Hematopoietic multipotent progenitor cell treated with erythropoietin and hydrocortisone succinate and interleukin-3 and kit ligand, for 6 days (in vitro differentiated cells): ENCODE data around the gene ATP5F1E.
A peak's percentile ranks its signal among the peaks of the same experiment; 100 is the strongest.
"Not testable (repeated sequence)": the region's sequence is repeated elsewhere in the genome, so short reads cannot be mapped to it uniquely, and the experiment has no call there.

ENCODE experiments used
- DNase-seq: peaks from one replicate; pipeline ENCODE4 v3.0.0-alpha.2; 2015

ATP5F1E gene

DNA sequence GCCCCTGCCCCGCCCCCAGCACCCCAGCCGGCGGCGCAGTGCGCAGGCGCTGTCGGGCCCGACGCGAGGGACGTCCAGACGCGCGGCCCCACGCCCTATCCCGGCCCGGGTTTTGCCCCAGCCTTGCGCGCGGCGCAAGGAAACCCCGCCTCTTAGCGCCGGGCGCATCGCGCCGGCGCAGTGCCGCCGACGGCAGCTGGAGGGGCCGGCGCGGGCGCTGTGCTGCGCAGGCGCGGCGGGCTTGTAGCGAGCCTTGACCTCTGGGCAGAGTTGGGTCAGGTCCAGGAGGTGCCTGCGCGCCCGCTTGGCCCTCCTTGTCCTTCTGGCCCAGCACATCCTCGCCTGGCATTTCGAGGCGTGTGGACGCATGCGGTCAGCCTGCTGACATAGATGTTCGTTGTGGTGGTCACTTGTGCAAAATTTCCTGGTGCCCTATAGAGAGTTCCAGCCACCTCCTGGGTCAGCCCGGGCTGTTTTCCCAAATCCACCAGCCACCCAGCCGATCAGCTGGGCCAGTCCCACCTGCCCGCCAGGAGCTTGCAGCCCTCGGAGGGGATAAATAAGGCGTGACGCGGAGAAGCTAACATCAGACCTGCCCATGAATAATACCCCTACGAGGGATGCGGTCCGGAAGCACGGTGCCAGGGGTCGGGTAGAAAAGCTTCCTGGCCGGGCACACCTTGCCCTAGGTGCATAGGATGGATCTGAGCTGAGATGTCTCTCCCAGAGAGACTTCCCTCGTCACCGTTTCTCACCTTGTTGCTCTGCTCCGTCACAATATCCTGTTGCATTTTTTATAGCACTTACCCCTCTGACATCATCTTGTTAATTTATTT lies 10.9 kb upstream of the ATP5F1E start:
- peak; percentile 96 for DNase-seq

DNA sequence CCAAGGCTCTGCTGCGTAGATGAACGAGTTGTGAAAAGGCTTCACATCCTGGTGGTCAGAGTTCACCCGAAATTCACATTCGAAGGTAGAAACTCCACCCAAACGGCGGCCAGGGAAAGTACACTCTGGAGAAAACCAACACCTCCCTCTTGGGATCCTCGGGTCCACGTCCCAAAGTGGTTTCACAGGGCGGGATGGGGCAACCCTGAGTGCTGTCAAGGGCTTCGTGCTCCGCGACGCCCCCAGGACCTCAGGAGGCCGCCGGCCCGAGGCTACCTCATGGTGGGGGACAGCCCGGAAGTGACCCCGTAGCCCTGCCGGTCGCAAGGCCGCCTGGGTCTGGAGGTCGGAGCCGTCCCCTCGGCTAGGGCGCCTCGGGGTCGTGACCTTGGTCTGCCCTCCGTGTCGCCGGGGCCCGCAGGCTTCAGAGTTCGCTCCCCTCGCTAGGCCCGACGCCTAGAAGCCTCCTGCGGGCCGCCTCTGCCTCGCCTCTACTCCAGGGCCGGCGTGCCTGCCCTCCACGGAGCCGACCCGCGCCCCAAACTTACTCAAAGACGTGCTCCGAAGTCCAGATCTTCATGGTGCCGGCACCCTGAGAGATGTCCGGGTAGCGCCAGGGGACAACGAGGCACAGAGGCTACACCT lies 10.1 kb upstream of the ATP5F1E start, which contains the start of gene PRELID3B:
Gene PRELID3B, minus strand, starts transcription at position 636 of the 645 bp plus-strand sequence. Its CDS starts 56 bp downstream, at position 580.
- DNase-seq: peak; percentile 32

DNA sequence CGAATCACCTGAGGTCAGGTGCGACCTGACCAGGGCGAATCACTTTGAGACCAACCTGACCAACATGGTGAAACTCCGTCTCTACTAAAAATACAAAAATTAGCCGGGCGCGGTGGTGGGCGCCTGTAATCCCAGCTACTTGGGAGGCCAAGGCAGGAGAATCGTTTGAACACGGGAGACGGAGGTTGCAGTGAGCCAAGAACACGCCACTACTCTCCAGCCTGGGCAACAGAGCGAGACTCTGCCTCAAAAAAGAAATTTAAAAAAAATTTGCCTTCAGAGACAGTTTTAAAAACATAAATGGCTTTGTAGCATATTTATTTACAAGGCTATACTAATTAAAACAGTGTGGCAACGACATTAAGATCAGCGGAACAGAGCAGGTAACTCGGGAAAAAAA lies 9.4 kb upstream of the ATP5F1E start:
- DNase-seq: not testable (repeated sequence)

GRCh38 chr20:59040667-59041066 lies 8.5 kb upstream of the ATP5F1E start:
- DNase-seq: no peak

- DNase-seq: no peak
Measured at GRCh38 chr20:59039233-59039632, 7.1 kb upstream of the ATP5F1E start.

GRCh38 chr20:59037386-59037785 lies 5.3 kb upstream of the ATP5F1E start:
- DNase-seq: no peak

GRCh38 chr20:59035381-59035780 lies 3.2 kb upstream of the ATP5F1E start:
- no peak for DNase-seq

DNA sequence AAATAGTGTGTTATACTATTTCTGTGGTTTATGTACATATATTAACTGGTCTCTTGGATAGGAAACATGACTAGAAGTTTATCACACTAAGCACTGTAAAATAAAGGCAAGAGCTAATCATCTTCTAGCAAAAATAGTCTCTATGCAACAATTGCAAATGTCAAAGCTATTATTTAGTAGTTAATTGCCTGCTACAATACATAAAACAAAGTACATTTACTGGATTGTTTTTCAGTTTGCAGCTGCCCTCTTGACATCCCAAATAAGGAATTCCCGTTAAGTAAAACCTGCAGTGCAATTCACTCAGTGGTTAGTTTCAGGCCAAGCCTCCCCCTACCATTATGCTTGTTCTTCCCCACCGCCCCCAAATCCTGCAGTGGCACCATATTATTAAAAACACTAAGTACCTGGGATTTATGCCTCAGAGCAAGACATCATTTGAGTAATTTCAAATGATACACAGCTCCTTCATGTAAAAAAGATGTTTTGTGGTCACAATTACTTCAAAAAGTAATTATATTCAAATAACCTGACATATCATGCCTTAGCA lies 1.6 kb upstream of the ATP5F1E start:
- no peak for DNase-seq

DNA sequence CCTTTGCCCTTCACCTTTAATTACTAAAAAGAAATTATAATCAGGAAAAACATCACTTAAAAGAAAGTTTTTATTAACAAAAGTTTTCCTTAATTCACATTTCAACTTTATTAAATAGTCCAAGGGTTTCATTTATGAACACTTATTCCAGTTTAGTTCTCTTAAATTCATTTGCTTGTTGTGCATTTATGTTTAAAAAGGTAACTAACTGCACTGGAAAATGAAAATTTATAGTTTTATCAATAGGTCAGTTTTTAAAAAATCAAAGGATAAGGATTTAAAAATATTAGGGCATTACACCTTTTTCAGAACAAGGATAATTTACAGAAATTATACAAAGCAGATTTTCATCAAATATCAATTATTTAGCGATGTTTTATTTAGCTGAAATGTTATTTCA lies 958 bp upstream of the ATP5F1E start:
- no peak for DNase-seq

GRCh38 chr20:59032713-59033059 lies 551 bp upstream of the ATP5F1E start:
- no peak for DNase-seq

GRCh38 chr20:59031564-59032022 lies 542 bp downstream of the ATP5F1E start:
- peak; percentile 29 for DNase-seq

DNA sequence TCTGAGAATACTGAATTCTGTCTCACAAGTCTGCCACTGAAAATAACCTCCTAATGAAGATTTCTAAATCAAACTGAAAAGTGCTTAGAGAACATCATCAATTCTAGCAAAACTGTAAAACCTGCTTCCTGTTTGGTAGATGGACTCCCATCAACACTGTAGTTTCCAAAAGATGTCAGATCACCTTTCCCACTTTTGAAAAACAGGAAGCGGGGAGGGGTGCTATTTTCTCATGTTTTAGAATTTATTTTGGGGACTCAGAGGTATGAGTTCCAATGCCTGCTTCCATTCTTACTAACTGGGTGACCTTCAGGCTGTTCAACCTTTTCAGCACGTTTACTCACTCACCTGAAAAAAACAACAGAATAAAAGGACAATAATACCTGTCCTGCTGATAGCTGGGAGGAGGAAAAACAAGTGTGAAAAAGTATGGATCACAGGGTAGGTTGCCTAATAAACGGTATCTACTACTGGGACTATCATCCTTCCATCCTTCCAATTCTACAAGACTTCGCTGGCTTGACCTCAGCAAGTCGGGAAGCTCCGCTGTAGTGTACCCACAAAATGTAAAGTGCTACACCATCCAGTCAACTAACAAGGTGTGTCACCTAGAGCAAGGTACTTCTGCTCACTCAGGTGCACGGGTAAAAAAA lies 1.1 kb downstream of the ATP5F1E start:
- no peak for DNase-seq

- DNase-seq: no peak
Measured at GRCh38 chr20:59028812-59029211, 3.3 kb downstream of the ATP5F1E start.

DNA sequence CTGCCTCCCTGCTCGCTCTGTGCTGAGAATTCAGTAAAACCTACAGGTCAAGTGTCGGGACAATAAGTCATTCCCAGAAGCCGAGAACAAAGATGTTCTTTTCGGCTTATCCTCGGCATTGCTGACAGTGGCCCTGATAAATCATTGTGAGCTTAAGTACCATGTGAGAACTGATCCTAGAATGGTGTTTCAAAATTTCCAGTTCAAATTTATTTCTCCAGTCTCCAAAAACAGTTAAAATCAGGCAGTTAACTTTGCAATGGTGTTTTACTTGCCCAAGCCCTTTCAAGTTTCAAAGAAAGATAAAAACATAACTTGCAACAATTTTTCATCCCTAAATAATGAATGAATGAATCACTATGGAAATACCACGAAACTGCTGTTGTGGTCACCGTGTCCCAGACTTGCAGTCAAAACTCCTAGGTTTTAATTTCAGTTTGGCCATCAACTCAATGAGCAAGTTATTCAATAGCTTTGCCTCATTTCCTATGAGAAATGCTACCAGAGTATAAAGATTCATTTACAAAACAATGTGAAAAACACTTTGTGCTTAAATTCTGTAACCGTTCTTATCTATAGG lies 4.3 kb downstream of the ATP5F1E start:
- DNase-seq: no peak

- DNase-seq: no peak
Measured at GRCh38 chr20:59026904-59027740, 5.0 kb downstream of the ATP5F1E start.

DNA sequence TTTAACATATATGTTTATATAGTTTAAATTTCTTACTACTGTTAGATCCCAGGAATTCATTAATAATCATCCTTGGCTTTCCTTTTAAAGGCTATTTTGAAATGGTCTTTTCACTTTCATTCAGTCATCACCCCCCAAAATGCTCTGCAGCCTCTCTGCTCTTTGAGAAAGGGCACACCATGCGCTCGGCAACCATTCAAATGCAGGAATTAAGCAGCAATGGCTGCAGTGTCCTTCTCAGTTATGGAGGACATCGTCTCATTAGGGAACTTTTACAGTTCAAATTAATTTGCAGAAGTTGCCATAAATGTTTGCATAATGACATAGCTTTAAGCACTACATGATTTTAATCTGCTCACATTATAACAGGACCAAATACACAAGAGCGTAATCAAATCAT lies 6.6 kb downstream of the ATP5F1E start:
- DNase-seq: no peak

GRCh38 chr20:59025086-59025485 lies 7.0 kb downstream of the ATP5F1E start:
- DNase-seq: no peak

DNA sequence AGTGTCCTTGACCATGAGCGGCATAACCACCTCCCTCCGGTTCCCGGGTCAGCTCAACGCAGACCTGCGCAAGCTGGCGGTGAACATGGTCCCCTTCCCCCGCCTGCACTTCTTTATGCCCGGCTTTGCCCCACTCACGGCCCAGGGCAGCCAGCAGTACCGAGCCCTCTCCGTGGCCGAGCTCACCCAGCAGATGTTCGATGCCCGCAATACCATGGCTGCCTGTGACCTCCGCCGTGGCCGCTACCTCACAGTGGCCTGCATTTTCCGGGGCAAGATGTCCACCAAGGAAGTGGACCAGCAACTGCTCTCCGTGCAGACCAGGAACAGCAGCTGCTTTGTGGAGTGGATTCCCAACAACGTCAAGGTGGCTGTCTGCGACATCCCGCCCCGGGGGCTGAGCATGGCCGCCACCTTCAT lies 8.0 kb downstream of the ATP5F1E start:
- no peak for DNase-seq

DNA sequence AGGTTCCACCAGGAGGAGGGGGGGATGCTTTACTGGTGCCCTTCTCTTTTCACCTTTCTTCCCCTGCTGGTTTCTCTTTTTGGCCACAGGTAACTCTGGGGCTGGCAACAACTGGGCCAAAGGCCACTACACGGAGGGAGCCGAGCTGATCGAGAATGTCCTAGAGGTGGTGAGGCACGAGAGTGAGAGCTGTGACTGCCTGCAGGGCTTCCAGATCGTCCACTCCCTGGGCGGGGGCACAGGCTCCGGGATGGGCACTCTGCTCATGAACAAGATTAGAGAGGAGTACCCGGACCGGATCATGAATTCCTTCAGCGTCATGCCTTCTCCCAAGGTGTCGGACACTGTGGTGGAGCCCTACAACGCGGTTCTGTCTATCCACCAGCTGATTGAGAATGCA lies 8.5 kb downstream of the ATP5F1E start:
- DNase-seq: no peak

DNA sequence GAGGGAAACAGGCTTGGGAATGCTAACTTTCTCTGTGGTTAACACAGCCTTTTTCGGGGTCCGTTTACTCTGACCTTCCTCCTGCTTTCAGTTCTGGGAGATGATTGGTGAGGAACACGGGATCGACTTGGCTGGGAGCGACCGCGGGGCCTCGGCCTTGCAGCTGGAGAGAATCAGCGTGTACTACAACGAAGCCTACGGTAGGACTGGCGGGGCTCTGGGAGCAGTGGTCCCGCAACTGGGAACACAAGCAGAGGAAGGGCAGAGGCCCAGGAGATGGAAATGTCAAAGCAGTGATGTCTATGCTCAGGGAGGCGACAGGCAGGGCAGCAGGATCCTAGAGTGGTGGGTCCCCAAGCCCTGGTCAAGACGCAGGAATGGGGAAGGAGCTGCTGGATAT lies 9.4 kb downstream of the ATP5F1E start:
- DNase-seq: no peak

DNA sequence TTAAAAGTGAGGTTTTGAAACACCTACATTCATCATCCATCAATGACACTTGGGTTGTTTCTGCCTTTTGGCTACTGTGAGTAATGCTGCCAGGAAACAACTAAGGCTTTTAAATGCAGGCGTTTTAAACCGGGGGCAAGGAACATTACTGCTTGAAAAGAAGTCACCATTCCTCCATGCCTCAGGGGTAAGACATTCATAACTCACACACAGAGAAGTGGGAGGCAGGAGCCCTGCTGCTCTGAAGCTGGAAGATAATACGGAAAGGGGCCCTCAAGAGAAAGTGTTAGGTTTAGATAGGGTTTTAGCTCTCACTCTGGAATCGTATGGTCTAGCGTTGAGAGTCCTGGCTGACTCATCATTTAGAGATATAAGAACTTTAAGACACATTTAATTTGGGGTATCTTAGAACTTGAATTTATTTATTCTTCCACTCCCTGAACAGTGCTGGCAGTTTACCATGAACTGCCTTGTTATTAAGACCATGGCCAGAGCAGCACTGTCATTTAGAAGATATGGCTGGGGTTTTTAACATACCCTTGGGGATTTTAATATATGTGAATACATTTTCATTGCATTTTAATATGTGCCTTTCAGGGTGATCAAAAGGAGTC lies 11.1 kb downstream of the ATP5F1E start:
- DNase-seq: peak; percentile 97

GRCh38 chr20:59019217-59019616 lies 12.9 kb downstream of the ATP5F1E start, which contains the start of gene TUBB1:
TSS of gene TUBB1 (plus strand) at chr20:59019429. CDS start at chr20:59019523, 94 bp downstream.
- DNase-seq: peak; percentile 53
